ENCODE data around the gene DOCK2.

The DOCK2 gene

GRCh38 chr5:170111088-170111785, 474.2 kb downstream of the DOCK2 start:
- peak in 2 of 58 donors; percentile 5 to 13 for DNase-seq

- DNase-seq, result no peak
Observed at GRCh38 chr5:170112876-170113521, 475.9 kb downstream of the DOCK2 start.

- no peak for DNase-seq
Observed at GRCh38 chr5:170113522-170113900, 476.4 kb downstream of the DOCK2 start.

GRCh38 chr5:170114271-170114670, 477.2 kb downstream of the DOCK2 start:
- no peak for DNase-seq

- DNase-seq, result no peak
Observed at GRCh38 chr5:170115925-170116324, 478.9 kb downstream of the DOCK2 start.

GRCh38 chr5:170117736-170118135, 480.7 kb downstream of the DOCK2 start:
- no peak for DNase-seq

- no peak for DNase-seq
Observed at GRCh38 chr5:170120576-170120975, 483.5 kb downstream of the DOCK2 start.

GRCh38 chr5:170121321-170121720, 484.2 kb downstream of the DOCK2 start:
- no peak for DNase-seq

GRCh38 chr5:170126061-170126460, 489.0 kb downstream of the DOCK2 start:
- no peak for DNase-seq

- DNase-seq, result no peak
Observed at GRCh38 chr5:170126626-170127025, 489.6 kb downstream of the DOCK2 start.

- DNase-seq, result no peak
Observed at GRCh38 chr5:170131235-170131634, 494.2 kb downstream of the DOCK2 start.

- peak in 4 of 58 donors; percentile 19 to 52 (median 36) for DNase-seq
Observed at GRCh38 chr5:170132269-170132975, 495.3 kb downstream of the DOCK2 start.

Measured in anterior cingulate cortex (tissue), 58 donors.